GM21423 (cell line): ENCODE measurements around the gene NPAS2.

Experiments
- ATAC-seq: cut with Tn5 transposase; IDR thresholded peaks from one replicate; pipeline ENCODE4 v1.9.1; 2021; ENCODE audit warnings: mild to moderate bottlenecking, moderate library complexity; ENCODE audit not compliant: unreplicated experiment

The NPAS2 gene

GRCh38 chr2:100819370-100820272, at the start of gene NPAS2:
NPAS2 (plus strand) TSS chr2:100820139; CDS start chr2:100904755, 84,616 bp downstream.
- no peak for ATAC-seq

- no peak for ATAC-seq
Observed at GRCh38 chr2:100771125-100771524, 48.8 kb upstream of the NPAS2 start.

DNA sequence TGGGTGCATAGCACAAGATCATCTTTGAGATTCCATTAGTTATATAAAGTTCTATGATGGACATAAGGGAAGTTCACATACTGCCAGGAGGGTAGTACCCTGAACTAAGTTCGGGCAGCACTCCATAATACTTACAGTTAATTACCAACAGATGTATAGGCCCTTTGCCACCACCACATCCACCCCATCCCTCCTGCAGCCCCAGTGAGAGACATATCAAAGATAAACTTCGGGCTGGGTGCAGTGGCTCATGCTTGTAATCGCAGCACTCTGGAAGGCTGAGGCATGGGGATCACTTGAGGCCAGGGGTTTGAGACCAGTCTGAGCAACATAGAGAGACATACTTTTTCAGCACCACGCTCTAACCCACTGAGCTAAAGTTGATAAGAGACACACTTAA, 46.4 kb upstream of the NPAS2 start:
- ATAC-seq: no peak

DNA sequence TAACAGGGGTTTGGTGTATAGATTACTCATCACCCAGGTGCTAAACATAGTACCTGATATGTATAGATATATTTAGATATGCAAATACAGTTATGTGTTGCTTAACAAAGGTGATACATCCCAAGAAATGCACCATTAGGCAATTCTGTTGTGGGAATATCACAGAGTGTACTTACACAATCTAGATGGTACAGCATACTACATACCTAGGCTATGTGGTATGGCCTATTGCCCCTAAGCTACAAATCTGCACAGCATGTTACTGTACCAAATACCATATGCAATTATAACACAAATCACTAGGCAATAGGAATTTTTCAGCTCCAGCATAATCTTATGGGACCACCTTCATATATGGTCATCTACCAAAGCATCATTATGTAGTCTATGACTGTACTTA, 43.5 kb upstream of the NPAS2 start:
- ATAC-seq: no peak

- ATAC-seq: no peak
Observed at GRCh38 chr2:100778637-100779450, 41.1 kb upstream of the NPAS2 start.

GRCh38 chr2:100779908-100780202, 40.1 kb upstream of the NPAS2 start:
- no peak for ATAC-seq

DNA sequence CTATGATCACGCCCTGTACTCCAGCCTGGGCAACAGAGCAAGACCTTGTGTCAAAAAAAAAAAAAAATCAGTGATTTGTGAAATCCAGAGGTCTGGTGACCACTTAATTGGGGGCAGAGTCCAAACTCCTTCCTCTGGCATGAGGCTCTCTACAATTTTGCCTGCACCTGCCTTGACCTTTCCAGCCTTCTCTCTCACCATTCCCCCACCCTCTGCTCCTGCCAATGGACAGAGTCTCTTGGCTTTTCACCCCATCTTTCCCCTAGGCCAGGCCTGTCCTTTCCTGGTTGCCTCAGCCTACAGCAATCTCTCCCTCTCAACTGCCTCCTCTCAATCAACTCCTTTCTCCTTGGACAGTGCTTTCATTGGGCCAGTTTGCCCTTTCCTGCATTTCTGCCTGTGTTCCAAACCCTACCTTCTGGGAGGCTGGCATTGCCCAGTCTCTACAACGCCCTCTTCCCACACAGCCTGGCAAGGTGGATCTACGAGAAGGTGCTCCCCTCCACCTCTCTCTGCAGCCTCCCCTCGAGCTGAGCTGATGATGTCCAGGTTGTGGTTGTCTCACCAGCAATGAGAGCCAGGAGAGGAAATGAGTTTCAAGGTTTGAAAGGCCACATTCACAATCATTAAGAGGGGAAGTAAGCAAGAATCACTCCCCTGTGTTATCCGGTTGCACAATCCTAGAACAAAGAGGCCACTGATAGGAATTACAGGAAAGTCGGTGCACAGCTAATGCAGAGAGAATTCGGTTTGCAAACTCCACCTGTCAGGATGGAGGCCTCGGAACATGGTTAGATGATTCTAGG, 39.5 kb upstream of the NPAS2 start:
- no peak for ATAC-seq

GRCh38 chr2:100781009-100781325, 39.0 kb upstream of the NPAS2 start:
- no peak for ATAC-seq

DNA sequence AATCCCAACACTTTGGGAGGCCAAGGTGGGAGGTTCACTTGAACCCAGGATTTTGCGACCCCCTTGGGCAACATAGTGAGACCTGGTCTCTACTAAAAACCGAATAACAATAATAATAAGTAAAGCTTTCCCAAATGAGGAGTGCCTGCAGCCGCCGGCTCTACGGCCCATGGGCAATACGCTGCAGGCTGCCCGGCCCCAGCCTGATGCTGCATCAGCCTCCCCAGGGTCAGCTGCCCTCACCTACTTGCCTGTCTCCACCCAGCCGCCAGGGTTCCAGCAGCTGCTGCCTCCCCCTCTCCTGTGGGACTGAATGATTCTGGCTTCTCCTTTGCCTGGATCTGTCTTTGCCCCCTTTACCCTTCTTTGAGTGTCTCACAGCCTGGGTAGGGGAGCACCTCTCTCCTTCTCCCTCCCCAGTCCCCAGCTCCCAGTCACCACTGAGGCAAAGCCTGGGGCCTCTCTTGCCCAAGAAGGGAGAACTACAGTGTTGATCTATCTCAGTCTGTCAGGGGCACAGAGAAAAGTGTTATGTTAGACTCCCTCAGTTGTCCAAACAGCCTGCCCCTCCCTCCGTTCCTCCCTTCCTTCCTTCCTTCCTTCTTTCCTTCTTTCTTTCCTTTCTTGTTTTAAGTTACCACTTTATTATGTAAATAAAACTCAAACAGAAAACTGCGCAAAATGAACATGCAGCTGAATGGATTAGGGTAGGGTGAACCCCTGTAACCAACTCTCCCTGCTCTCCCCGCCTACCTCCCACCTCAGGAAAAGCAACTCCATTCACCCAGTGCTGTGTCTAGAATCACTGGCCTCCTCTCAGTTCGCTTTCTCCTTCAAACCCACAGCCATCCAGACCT, 38.2 kb upstream of the NPAS2 start:
- no peak for ATAC-seq

DNA sequence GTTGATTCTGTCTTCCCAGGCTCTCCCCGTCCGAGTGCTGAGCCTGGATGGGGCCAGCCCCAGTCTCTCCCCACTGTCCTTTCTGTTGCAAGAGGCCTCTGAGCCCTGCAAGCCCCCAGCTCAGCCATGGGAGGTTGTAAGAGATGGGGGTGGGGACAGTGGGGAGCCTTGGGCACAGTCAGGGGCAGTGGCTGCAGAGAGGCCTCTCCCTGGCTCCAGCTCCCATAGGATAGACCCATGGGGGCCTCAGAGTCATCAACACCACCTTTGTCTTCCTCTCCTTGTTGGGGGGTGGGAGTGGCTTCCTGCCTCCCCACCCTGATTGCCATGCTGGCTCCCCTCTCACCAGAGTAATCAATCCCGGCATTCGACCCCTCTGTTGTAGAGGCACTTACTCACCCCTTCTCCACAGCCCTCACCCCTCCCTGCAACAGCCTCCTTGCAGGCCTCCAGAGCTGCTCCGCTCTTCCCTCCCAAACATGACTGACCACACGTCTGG, 37.5 kb upstream of the NPAS2 start:
- no peak for ATAC-seq

GRCh38 chr2:100783987-100784386, 36.0 kb upstream of the NPAS2 start:
- no peak for ATAC-seq

GRCh38 chr2:100784681-100785080, 35.3 kb upstream of the NPAS2 start:
- no peak for ATAC-seq

GRCh38 chr2:100785626-100786296, 34.2 kb upstream of the NPAS2 start:
- ATAC-seq: no peak

DNA sequence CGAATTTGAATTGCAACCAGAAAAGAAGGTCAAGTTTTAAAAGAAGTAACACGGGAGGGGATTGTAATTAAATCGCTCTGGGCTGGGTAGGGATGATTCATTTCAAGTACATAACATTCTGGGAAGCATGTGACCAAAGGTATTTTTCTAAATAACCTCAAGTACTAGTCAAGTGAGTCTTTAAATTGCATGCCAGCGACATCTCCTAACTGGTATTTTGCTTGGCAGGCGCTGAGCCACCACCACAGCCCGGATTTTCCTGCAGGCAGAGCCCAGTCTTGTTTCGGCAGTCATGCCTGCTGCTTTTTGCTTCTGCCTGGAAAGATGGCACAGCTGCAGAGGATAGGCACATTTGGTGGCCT, 33.7 kb upstream of the NPAS2 start:
- no peak for ATAC-seq

GRCh38 chr2:100786985-100787384, 33.0 kb upstream of the NPAS2 start:
- ATAC-seq: no peak

- no peak for ATAC-seq
Observed at GRCh38 chr2:100789361-100789760, 30.6 kb upstream of the NPAS2 start.

DNA sequence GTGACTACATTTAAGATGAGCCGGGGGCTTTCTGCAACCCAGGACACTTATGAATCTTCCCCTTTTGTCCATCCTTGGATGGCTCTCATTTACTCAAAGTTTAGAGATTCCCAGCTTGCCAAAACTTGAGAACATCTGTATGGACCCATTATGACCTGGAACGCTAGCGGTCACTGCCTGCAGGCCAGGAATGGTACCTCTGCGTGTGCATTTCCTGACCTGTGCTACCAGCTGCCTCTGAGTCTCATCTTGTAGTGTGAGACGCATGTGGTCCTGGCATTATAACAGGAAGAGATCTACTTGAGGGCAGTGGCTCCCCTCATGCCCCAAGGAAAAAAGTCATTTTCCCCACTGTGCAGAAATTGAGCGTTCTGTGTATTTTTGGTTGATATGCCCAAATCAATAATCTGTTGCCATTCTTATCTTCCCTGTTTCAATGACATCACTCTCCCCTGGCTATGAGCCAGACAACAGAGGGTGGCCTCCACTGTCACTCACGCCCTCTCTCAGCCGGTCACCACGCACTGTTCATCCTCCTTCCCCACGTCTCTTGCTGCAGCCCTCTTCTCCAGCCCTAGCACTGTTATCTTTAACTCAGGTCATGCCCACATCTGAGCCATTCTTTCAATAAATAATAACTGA, 28.5 kb upstream of the NPAS2 start:
- no peak for ATAC-seq

DNA sequence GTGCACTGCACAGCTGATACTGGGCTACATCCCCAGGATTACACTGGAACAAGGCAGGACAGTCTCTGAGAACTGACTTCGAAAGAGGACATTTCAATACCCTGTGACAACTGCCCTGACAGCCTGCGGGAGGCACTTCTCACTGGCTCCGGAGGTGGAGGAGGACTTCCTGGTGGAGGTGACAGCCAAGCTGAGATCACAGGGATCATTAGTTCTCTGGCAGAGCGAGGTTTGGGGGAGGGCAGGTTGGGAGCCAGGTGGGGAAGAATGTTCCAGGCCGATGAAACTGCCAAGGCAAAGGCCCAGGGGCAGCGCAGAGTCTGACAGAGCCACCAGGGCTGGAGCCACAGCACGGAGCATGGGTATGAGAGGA, 28.0 kb upstream of the NPAS2 start:
- no peak for ATAC-seq

GRCh38 chr2:100793220-100793619, 26.7 kb upstream of the NPAS2 start:
- no peak for ATAC-seq

GRCh38 chr2:100793982-100794381, 26.0 kb upstream of the NPAS2 start:
- ATAC-seq: no peak
